GM12878 (cell line): Measurements from ENCODE around the gene CCN5. TPM values are rescaled to one million over a fixed set of nuclear protein-coding genes. Genes with fewer than 3 reads are reported as not detected.

ENCODE experiments used
- BCL11A ChIP-seq: IDR thresholded peaks from 2 replicates; pipeline ENCODE4 v1.6.1; 2011; ENCODE audit warnings: low read depth, low read length
- BRCA1 ChIP-seq: IDR thresholded peaks from 2 replicates; pipeline ENCODE4 v1.6.1; 2011; ENCODE audit warnings: low read depth, low read length, improper control_type of control experiment
- CHD2 ChIP-seq: IDR thresholded peaks from 2 replicates; pipeline ENCODE4 v1.6.1; 2011; ENCODE audit warnings: low read depth, low read length, improper control_type of control experiment, borderline replicate concordance
- CREM ChIP-seq: IDR thresholded peaks from 2 replicates; pipeline ENCODE4 v1.6.1; 2014; ENCODE audit warnings: antibody characterized with exemption, low read depth
- ESRRA ChIP-seq: IDR thresholded peaks from 2 replicates; pipeline ENCODE4 v1.6.1; 2012; ENCODE audit warnings: mild to moderate bottlenecking, low read length, improper control_type of control experiment
- FOXM1 ChIP-seq: IDR thresholded peaks from 2 replicates; pipeline ENCODE4 v1.6.1; 2012; ENCODE audit warnings: low read depth, mild to moderate bottlenecking, inconsistent platforms, low read length, moderate library complexity
- HDAC6 ChIP-seq: fragments of 200-600 bp; sonication (generic); IDR thresholded peaks from one replicate; pipeline ENCODE4 v1.8.0; 2017; ENCODE audit warnings: antibody characterized with exemption; ENCODE audit not compliant: unreplicated experiment
- JUNB ChIP-seq: IDR thresholded peaks from 2 replicates; pipeline ENCODE4 v1.6.1; 2016; ENCODE audit warnings: antibody characterized with exemption, mild to moderate bottlenecking
- LARP7 ChIP-seq: fragments of 450-650 bp; IDR thresholded peaks from 2 replicates; pipeline ENCODE4 v1.6.1; 2017; ENCODE audit warnings: mild to moderate bottlenecking
- NR2F1 ChIP-seq: fragments of 450-650 bp; conservative IDR thresholded peaks from 2 replicates; pipeline ENCODE4 v1.6.1; 2017; ENCODE audit warnings: mild to moderate bottlenecking
- RB1 ChIP-seq: fragments of 450-650 bp; formaldehyde crosslinking; IDR thresholded peaks from 2 replicates; pipeline ENCODE4 v1.6.1; 2017; ENCODE audit warnings: mild to moderate bottlenecking, borderline replicate concordance
- RBBP5 ChIP-seq: fragments of 200-600 bp; sonication (generic); conservative IDR thresholded peaks from 2 replicates; pipeline ENCODE4 v1.6.1; 2016
- SREBF2 ChIP-seq: IDR thresholded peaks from 2 replicates; pipeline ENCODE4 v1.6.1; 2012; ENCODE audit warnings: mild to moderate bottlenecking, low read length
- STAT3 ChIP-seq: IDR thresholded peaks from 2 replicates; pipeline ENCODE4 v1.6.1; 2011; ENCODE audit warnings: low read depth, low read length, improper control_type of control experiment
- SUPT20H ChIP-seq: IDR thresholded peaks from 2 replicates; pipeline ENCODE4 v1.6.1; 2011; ENCODE audit warnings: low read depth, mild to moderate bottlenecking, low read length, moderate library complexity, borderline replicate concordance; ENCODE audit not compliant: control insufficient read depth
- ZNF24 ChIP-seq: fragments of 450-650 bp; IDR thresholded peaks from 2 replicates; pipeline ENCODE4 v1.6.1; 2017; ENCODE audit warnings: antibody characterized with exemption, mild to moderate bottlenecking
- polyA plus RNA-seq, 11 experiments: library from polyadenylated mRNA; depleted of rRNA in 4 of 11; unstranded in 6 of 11; stranded (reverse) in 5 of 11; fragments of >200 nt; fragmentation: Nextera tagmentation in 4 of 11; fragmentation: Illumina TruSeq in 1 of 11; extraction: Ambion mirVana in 4 of 11; extraction: Trizol in 1 of 11; gene quantifications; 1 replicate in 1 of 11; 2 replicates in 10 of 11; pipeline versions ENCODE4 v1.2.1 to v1.2.3, GENCODE V29; 2011 to 2016; ENCODE audit warnings: inconsistent platforms in 2 of 11, missing spikeins in 2 of 11, low read depth in 1 of 11
- total RNA-seq, 4 experiments: library from RNA; depleted of rRNA in 3 of 4; stranded (reverse); fragments of >200 nt in 3 of 4; fragmentation: Illumina TruSeq in 1 of 4; extraction: Trizol in 1 of 4; gene quantifications; 2 replicates each; pipeline versions ENCODE4 v1.2.1 to v1.2.3, GENCODE V29; 2013 to 2021
- TF ChIP-seq, protein P1 (sequence below): fragments of 150-350 bp; IDR thresholded peaks from 2 replicates; pipeline ENCODE4 v1.6.1; 2014; ENCODE audit warnings: mild to moderate bottlenecking, low read depth, low read length
- TF ChIP-seq, protein P2 (sequence below): IDR thresholded peaks from 2 replicates; pipeline ENCODE4 v1.6.1; 2012; ENCODE audit warnings: low read depth, low read length, improper control_type of control experiment
- TF ChIP-seq, protein P3 (sequence below): IDR thresholded peaks from 2 replicates; pipeline ENCODE4 v1.6.1; 2012; ENCODE audit warnings: low read length, inconsistent platforms
- TF ChIP-seq, protein P4 (sequence below): fragments of 450-650 bp; conservative IDR thresholded peaks from 2 replicates; pipeline ENCODE4 v1.6.1; 2017; ENCODE audit warnings: mild to moderate bottlenecking, moderate library complexity
- TF ChIP-seq, protein P5 (sequence below): fragments of 450-650 bp; IDR thresholded peaks from 2 replicates; pipeline ENCODE4 v1.6.1; 2017; ENCODE audit warnings: antibody characterized with exemption, mild to moderate bottlenecking, moderate library complexity
- TF ChIP-seq, protein P6 (sequence below): IDR thresholded peaks from 2 replicates; pipeline ENCODE4 v1.6.1; 2011; ENCODE audit warnings: borderline replicate concordance, low read depth, mild to moderate bottlenecking, moderate library complexity, mixed read lengths, low read length; ENCODE audit not compliant: insufficient read depth; ENCODE audit errors: extremely low read length

CCN5 gene
- total and polyA plus RNA-seq, 10 of the 15 experiments (the other 5 are each of a cell fraction or from before 2014, with no cell fraction given), result 0.14 to 0.15 TPM; not detected in 8

DNA sequence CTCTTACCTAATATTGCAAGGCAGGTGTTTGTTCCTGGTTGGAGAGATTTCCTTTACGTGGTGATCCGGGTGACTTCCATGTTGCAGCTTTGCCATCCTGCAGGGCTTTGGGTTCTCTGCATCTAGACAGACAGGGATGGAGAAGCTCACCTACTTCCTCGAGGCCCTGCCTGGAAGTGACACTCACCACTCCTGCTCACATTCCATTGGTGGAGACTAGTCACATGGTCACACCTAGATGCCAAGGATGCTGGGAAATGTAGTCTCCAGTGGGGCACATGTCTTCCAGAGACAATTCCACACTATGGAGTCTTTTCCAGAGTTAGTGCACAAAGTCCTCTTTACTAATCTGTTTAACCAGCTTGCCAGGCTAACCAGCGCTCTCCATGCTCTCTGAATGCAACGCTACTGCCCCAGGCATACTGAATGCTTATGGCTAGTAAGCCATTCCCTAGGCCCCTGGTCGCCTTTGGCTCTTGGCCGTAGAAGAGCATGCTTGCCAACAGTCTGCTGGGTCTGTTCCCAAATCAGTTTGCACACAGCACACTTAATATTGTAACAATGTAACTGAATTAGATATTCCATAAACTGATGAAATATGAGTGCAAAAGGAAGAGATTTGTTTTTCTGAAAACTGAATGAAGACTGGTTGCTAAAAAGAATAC lies 23.8 kb downstream of the CCN5 start (continued):
- TF ChIP-seq, protein P1, sequence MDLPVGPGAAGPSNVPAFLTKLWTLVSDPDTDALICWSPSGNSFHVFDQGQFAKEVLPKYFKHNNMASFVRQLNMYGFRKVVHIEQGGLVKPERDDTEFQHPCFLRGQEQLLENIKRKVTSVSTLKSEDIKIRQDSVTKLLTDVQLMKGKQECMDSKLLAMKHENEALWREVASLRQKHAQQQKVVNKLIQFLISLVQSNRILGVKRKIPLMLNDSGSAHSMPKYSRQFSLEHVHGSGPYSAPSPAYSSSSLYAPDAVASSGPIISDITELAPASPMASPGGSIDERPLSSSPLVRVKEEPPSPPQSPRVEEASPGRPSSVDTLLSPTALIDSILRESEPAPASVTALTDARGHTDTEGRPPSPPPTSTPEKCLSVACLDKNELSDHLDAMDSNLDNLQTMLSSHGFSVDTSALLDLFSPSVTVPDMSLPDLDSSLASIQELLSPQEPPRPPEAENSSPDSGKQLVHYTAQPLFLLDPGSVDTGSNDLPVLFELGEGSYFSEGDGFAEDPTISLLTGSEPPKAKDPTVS, result no peak
- TF ChIP-seq BRCA1, result no peak
- no peak for TF ChIP-seq STAT3
- no peak for TF ChIP-seq JUNB
- no peak for TF ChIP-seq LARP7
- TF ChIP-seq, protein P2, sequence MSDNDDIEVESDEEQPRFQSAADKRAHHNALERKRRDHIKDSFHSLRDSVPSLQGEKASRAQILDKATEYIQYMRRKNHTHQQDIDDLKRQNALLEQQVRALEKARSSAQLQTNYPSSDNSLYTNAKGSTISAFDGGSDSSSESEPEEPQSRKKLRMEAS, result no peak
- no peak for TF ChIP-seq ESRRA
- TF ChIP-seq CREM, result no peak
- TF ChIP-seq NR2F1, result no peak
- TF ChIP-seq BCL11A, result no peak
- TF ChIP-seq CHD2, result no peak; the same call in 1 of the 2 replicates
- TF ChIP-seq ZNF24, result no peak
- TF ChIP-seq, protein P3, sequence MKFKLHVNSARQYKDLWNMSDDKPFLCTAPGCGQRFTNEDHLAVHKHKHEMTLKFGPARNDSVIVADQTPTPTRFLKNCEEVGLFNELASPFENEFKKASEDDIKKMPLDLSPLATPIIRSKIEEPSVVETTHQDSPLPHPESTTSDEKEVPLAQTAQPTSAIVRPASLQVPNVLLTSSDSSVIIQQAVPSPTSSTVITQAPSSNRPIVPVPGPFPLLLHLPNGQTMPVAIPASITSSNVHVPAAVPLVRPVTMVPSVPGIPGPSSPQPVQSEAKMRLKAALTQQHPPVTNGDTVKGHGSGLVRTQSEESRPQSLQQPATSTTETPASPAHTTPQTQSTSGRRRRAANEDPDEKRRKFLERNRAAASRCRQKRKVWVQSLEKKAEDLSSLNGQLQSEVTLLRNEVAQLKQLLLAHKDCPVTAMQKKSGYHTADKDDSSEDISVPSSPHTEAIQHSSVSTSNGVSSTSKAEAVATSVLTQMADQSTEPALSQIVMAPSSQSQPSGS, result no peak
- TF ChIP-seq SUPT20H, result no peak
- TF ChIP-seq, protein P4, sequence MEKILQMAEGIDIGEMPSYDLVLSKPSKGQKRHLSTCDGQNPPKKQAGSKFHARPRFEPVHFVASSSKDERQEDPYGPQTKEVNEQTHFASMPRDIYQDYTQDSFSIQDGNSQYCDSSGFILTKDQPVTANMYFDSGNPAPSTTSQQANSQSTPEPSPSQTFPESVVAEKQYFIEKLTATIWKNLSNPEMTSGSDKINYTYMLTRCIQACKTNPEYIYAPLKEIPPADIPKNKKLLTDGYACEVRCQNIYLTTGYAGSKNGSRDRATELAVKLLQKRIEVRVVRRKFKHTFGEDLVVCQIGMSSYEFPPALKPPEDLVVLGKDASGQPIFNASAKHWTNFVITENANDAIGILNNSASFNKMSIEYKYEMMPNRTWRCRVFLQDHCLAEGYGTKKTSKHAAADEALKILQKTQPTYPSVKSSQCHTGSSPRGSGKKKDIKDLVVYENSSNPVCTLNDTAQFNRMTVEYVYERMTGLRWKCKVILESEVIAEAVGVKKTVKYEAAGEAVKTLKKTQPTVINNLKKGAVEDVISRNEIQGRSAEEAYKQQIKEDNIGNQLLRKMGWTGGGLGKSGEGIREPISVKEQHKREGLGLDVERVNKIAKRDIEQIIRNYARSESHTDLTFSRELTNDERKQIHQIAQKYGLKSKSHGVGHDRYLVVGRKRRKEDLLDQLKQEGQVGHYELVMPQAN, result no peak
- no peak for TF ChIP-seq RBBP5
- no peak for TF ChIP-seq HDAC6
- TF ChIP-seq, protein P5, sequence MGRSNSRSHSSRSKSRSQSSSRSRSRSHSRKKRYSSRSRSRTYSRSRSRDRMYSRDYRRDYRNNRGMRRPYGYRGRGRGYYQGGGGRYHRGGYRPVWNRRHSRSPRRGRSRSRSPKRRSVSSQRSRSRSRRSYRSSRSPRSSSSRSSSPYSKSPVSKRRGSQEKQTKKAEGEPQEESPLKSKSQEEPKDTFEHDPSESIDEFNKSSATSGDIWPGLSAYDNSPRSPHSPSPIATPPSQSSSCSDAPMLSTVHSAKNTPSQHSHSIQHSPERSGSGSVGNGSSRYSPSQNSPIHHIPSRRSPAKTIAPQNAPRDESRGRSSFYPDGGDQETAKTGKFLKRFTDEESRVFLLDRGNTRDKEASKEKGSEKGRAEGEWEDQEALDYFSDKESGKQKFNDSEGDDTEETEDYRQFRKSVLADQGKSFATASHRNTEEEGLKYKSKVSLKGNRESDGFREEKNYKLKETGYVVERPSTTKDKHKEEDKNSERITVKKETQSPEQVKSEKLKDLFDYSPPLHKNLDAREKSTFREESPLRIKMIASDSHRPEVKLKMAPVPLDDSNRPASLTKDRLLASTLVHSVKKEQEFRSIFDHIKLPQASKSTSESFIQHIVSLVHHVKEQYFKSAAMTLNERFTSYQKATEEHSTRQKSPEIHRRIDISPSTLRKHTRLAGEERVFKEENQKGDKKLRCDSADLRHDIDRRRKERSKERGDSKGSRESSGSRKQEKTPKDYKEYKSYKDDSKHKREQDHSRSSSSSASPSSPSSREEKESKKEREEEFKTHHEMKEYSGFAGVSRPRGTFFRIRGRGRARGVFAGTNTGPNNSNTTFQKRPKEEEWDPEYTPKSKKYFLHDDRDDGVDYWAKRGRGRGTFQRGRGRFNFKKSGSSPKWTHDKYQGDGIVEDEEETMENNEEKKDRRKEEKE, result no peak
- TF ChIP-seq RB1, result no peak
- no peak for TF ChIP-seq SREBF2
- TF ChIP-seq FOXM1, result no peak
- TF ChIP-seq, protein P6, sequence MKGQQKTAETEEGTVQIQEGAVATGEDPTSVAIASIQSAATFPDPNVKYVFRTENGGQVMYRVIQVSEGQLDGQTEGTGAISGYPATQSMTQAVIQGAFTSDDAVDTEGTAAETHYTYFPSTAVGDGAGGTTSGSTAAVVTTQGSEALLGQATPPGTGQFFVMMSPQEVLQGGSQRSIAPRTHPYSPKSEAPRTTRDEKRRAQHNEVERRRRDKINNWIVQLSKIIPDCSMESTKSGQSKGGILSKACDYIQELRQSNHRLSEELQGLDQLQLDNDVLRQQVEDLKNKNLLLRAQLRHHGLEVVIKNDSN, result peak; percentile 85
